CD8-positive, alpha-beta memory T cell (primary cell): ENCODE measurements around the gene CHST15. TPM values are rescaled to one million over a fixed set of nuclear protein-coding genes. Genes with fewer than 3 reads are reported as not detected.

Source experiments
- CTCF ChIA-PET: fragments of 350-600 bp; sonication (Branson Sonifier 250); formaldehyde crosslinking; loops from one replicate; lab custom pipeline; 2021; ENCODE audit warnings: antibody characterized with exemption; lab: Charles Lee
- POLR2A ChIA-PET: fragments of 350-600 bp; sonication (Branson Sonifier 250); formaldehyde crosslinking; loops from one replicate; lab custom pipeline; 2021; ENCODE audit warnings: antibody characterized with exemption; lab: Charles Lee
- DNase-seq, 5 donors: peaks; one replicate each; pipeline versions ENCODE4 v3.0.0 to v3.0.0-alpha.2; 2020 to 2022; ENCODE audit warnings: mixed read lengths in 1 of 5
- H3K27ac ChIP-seq: one replicate; pipeline ENCODE4 v1.7.0; 2013; ENCODE audit warnings: low read depth, mild to moderate bottlenecking, low read length, moderate library complexity
- H3K27me3 ChIP-seq: 2 replicates; pipeline ENCODE4 v1.7.0; 2013; ENCODE audit warnings: low read length, mild to moderate bottlenecking; ENCODE audit not compliant: insufficient read depth, poor library complexity, severe bottlenecking
- H3K36me3 ChIP-seq: 2 replicates; pipeline ENCODE4 v1.7.0; 2013; ENCODE audit warnings: mild to moderate bottlenecking, low read length, moderate library complexity; ENCODE audit not compliant: insufficient read depth
- H3K4me1 ChIP-seq: 2 replicates; pipeline ENCODE4 v1.7.0; 2013; ENCODE audit warnings: mild to moderate bottlenecking, low read length, moderate library complexity; ENCODE audit not compliant: insufficient read depth
- H3K4me3 ChIP-seq: 2 replicates; pipeline ENCODE4 v1.7.0; 2013; ENCODE audit warnings: mild to moderate bottlenecking, low read length
- H3K9me3 ChIP-seq: 2 replicates; pipeline ENCODE4 v1.7.0; 2013; ENCODE audit warnings: mild to moderate bottlenecking, low read length
- H3K27ac Mint-ChIP-seq, 8 donors: one replicate each; pipeline ENCODE4 v1.8.0; 2020 to 2021; ENCODE audit warnings: mixed read lengths in 8 of 8, mild to moderate bottlenecking in 6 of 8, inconsistent platforms in 3 of 8, moderate library complexity in 3 of 8
- H3K27me3 Mint-ChIP-seq, 2 donors: one replicate each; pipeline ENCODE4 v1.8.0; 2020 to 2021; ENCODE audit warnings: mixed read lengths in 2 of 2, mild to moderate bottlenecking in 1 of 2, moderate library complexity in 1 of 2
- H3K36me3 Mint-ChIP-seq, 3 donors: one replicate each; pipeline ENCODE4 v1.8.0; 2020 to 2021; ENCODE audit warnings: mixed read lengths in 3 of 3, inconsistent platforms in 1 of 3, mild to moderate bottlenecking in 1 of 3
- H3K4me1 Mint-ChIP-seq, 3 donors: one replicate each; pipeline ENCODE4 v1.8.0; 2020 to 2021; ENCODE audit warnings: mixed read lengths in 3 of 3, inconsistent platforms in 1 of 3, mild to moderate bottlenecking in 1 of 3
- H3K4me3 Mint-ChIP-seq, 7 donors: one replicate each; pipeline ENCODE4 v1.8.0; 2020 to 2021; ENCODE audit warnings: mixed read lengths in 7 of 7, mild to moderate bottlenecking in 6 of 7, moderate library complexity in 4 of 7, inconsistent platforms in 2 of 7
- H3K9me3 Mint-ChIP-seq, 5 donors: one replicate each; pipeline ENCODE4 v1.8.0; 2020 to 2022; ENCODE audit warnings: mixed read lengths in 5 of 5, mild to moderate bottlenecking in 3 of 5, moderate library complexity in 2 of 5, inconsistent platforms in 1 of 5
- polyA plus RNA-seq: library from polyadenylated mRNA; unstranded; fragments of 300-500 nt; fragmentation: Illumina TruSeq; gene quantifications from one replicate; pipeline ENCODE4 v1.2.3, GENCODE V29; 2021
- total RNA-seq, 2 experiments: library from RNA; stranded (reverse); gene quantifications; one replicate each; pipeline ENCODE4 v1.2.3, GENCODE V29; 2021

Gene CHST15
- total and polyA plus RNA-seq, 3 experiments from 2014 or later, result 0.18 to 0.24 TPM; not detected in 1

GRCh38 chr10:124050021-124051015 lies 43.1 kb downstream of the CHST15 start:
- Histone ChIP-seq H3K36me3 (no peaks in the 10 kb centered on the region), H3K27me3 (no peaks in the 10 kb centered on the region), H3K4me1 (no peaks in the 10 kb centered on the region), H3K27ac (no peak overlapping the region), H3K9me3 (peaks cover 4% of the 10 kb centered on the region), H3K4me3 (no peak overlapping the region)
- no peaks in the 10 kb centered on the region for H3K36me3 Mint-ChIP-seq
- no peak overlapping the region for H3K27ac Mint-ChIP-seq
- H3K4me1 Mint-ChIP-seq, result no peaks in the 10 kb centered on the region
- H3K27me3 Mint-ChIP-seq, result peaks cover 6 to 9% of the 10 kb centered on the region in 2 donors
- CTCF ChIA-PET, result no interaction called here
- peaks cover 0 to 4% (median under 1%) of the 10 kb centered on the region in 5 donors for H3K9me3 Mint-ChIP-seq
- H3K4me3 Mint-ChIP-seq, result no peak overlapping the region
- no peak for DNase-seq
- POLR2A ChIA-PET, result no interaction called here

GRCh38 chr10:124049484-124049883 lies 43.9 kb downstream of the CHST15 start:
- no peak for DNase-seq
- H3K27ac Mint-ChIP-seq, result no peak overlapping the region
- Histone ChIP-seq H3K9me3 (peaks cover 4% of the 10 kb centered on the region), H3K4me1 (no peaks in the 10 kb centered on the region), H3K27me3 (no peaks in the 10 kb centered on the region), H3K4me3 (no peak overlapping the region), H3K27ac (no peak overlapping the region), H3K36me3 (no peaks in the 10 kb centered on the region)
- H3K9me3 Mint-ChIP-seq, result peaks cover 0 to 4% (median 2%) of the 10 kb centered on the region in 5 donors
- no peaks in the 10 kb centered on the region for H3K36me3 Mint-ChIP-seq
- no peak overlapping the region for H3K4me3 Mint-ChIP-seq
- ChIA-PET POLR2A (no interaction called here), CTCF (no interaction called here)
- peaks cover 5 to 6% of the 10 kb centered on the region in 2 donors for H3K27me3 Mint-ChIP-seq
- H3K4me1 Mint-ChIP-seq, result no peaks in the 10 kb centered on the region

GRCh38 chr10:124048371-124049290 lies 44.8 kb downstream of the CHST15 start:
- DNase-seq, result no peak
- H3K4me3 ChIP-seq, result no peak overlapping the region
- POLR2A ChIA-PET, result no interaction called here

GRCh38 chr10:124047427-124048152 lies 45.8 kb downstream of the CHST15 start:
- no peaks in the 10 kb centered on the region for H3K27me3 ChIP-seq
- DNase-seq, result no peak
- no peaks in the 10 kb centered on the region for H3K36me3 Mint-ChIP-seq
- peaks cover 5% of the 10 kb centered on the region for H3K4me1 ChIP-seq
- peaks cover 4% of the 10 kb centered on the region for H3K9me3 ChIP-seq
- H3K36me3 ChIP-seq, result no peaks in the 10 kb centered on the region
- H3K27ac ChIP-seq, result no peak overlapping the region
- CTCF ChIA-PET, result interaction anchor here (1.4 kb wide), 1 partner anchor 52 kb away, joined by 4 read pairs; no protein-coding TSS in a partner anchor
- POLR2A ChIA-PET, result no interaction called here
- H3K27me3 Mint-ChIP-seq, result peaks cover 5 to 6% of the 10 kb centered on the region in 2 donors
- H3K4me3 Mint-ChIP-seq, result no peak overlapping the region
- H3K4me3 ChIP-seq, result no peak overlapping the region
- peaks cover 0 to 4% (median 2%) of the 10 kb centered on the region in 5 donors for H3K9me3 Mint-ChIP-seq
- no peaks in the 10 kb centered on the region for H3K4me1 Mint-ChIP-seq
- peak overlapping the region in 1 of 8 donors; percentile 12 for H3K27ac Mint-ChIP-seq

More at GRCh38 chr10:124048371-124049290, 44.8 kb downstream of the CHST15 start:
- Mint-ChIP-seq H3K4me3 (no peak overlapping the region), H3K9me3 (peaks cover 0 to 4% (median 2%) of the 10 kb centered on the region in 5 donors), H3K27me3 (peaks cover 5 to 10% of the 10 kb centered on the region in 2 donors), H3K36me3 (no peaks in the 10 kb centered on the region), H3K4me1 (no peaks in the 10 kb centered on the region), H3K27ac (no peak overlapping the region)
- Histone ChIP-seq H3K27ac (no peak overlapping the region), H3K4me1 (no peaks in the 10 kb centered on the region), H3K36me3 (no peaks in the 10 kb centered on the region), H3K9me3 (peaks cover 4% of the 10 kb centered on the region), H3K27me3 (no peaks in the 10 kb centered on the region)
- CTCF ChIA-PET, result no interaction called here

- POLR2A ChIA-PET, result no interaction called here
- Histone ChIP-seq H3K4me1 (peaks cover 5% of the 10 kb centered on the region), H3K27ac (no peak overlapping the region), H3K27me3 (no peaks in the 10 kb centered on the region), H3K9me3 (peaks cover 4% of the 10 kb centered on the region), H3K4me3 (no peak overlapping the region), H3K36me3 (no peaks in the 10 kb centered on the region)
- CTCF ChIA-PET, result interaction anchor here (1.4 kb wide), 1 partner anchor 50 kb away, joined by 4 read pairs; no protein-coding TSS in a partner anchor
- Mint-ChIP-seq H3K36me3 (no peaks in the 10 kb centered on the region), H3K4me3 (no peak overlapping the region), H3K9me3 (peaks cover 0 to 4% (median 2%) of the 10 kb centered on the region in 5 donors), H3K27ac (no peak overlapping the region), H3K4me1 (no peaks in the 10 kb centered on the region), H3K27me3 (peaks cover 4 to 13% of the 10 kb centered on the region in 2 donors)
- no peak for DNase-seq
Observed at GRCh38 chr10:124045801-124046355, 47.5 kb downstream of the CHST15 start.

GRCh38 chr10:124045276-124045675 lies 48.1 kb downstream of the CHST15 start:
- H3K27me3 Mint-ChIP-seq, result peaks cover 4 to 16% of the 10 kb centered on the region in 2 donors
- H3K27ac Mint-ChIP-seq, result no peak overlapping the region
- ChIA-PET CTCF (no interaction called here), POLR2A (no interaction called here)
- H3K27me3 ChIP-seq, result no peaks in the 10 kb centered on the region
- peaks cover 0 to 4% (median 2%) of the 10 kb centered on the region in 5 donors for H3K9me3 Mint-ChIP-seq
- no peaks in the 10 kb centered on the region for H3K4me1 Mint-ChIP-seq
- no peak for DNase-seq
- H3K27ac ChIP-seq, result no peak overlapping the region
- H3K4me3 Mint-ChIP-seq, result no peak overlapping the region
- no peaks in the 10 kb centered on the region for H3K36me3 ChIP-seq
- H3K36me3 Mint-ChIP-seq, result no peaks in the 10 kb centered on the region
- H3K4me3 ChIP-seq, result no peak overlapping the region
- peaks cover 5% of the 10 kb centered on the region for H3K4me1 ChIP-seq
- peaks cover 4% of the 10 kb centered on the region for H3K9me3 ChIP-seq

- peaks cover 4 to 16% of the 10 kb centered on the region in 2 donors for H3K27me3 Mint-ChIP-seq
- Histone ChIP-seq H3K9me3 (peaks cover 4% of the 10 kb centered on the region), H3K4me3 (no peak overlapping the region), H3K27me3 (no peaks in the 10 kb centered on the region), H3K4me1 (peaks cover 5% of the 10 kb centered on the region), H3K36me3 (no peaks in the 10 kb centered on the region), H3K27ac (no peak overlapping the region)
- H3K36me3 Mint-ChIP-seq, result no peaks in the 10 kb centered on the region
- no peak overlapping the region for H3K4me3 Mint-ChIP-seq
- no peak overlapping the region for H3K27ac Mint-ChIP-seq
- no peak for DNase-seq
- ChIA-PET CTCF (no interaction called here), POLR2A (no interaction called here)
- no peaks in the 10 kb centered on the region for H3K4me1 Mint-ChIP-seq
- peaks cover 0 to 4% (median 2%) of the 10 kb centered on the region in 5 donors for H3K9me3 Mint-ChIP-seq
Observed at GRCh38 chr10:124044143-124044862, 49.1 kb downstream of the CHST15 start.
